SK-N-SH treated with all-trans-retinoic acid at 6 μM for 48 hours (cell line): ENCODE measurements around the gene KDM2B.

Experiments
- ARNTL ChIP-seq: fragments of 450-650 bp; formaldehyde crosslinking; IDR thresholded peaks from 2 replicates; pipeline ENCODE4 v1.5.0; 2020; ENCODE audit warnings: low read depth, mild to moderate bottlenecking, moderate library complexity, borderline replicate concordance
- BACH2 ChIP-seq: fragments of 250-450 bp; sonication (Bioruptor Pico); IDR thresholded peaks from 2 replicates; pipeline ENCODE4 v1.9.0; 2021; ENCODE audit warnings: mild to moderate bottlenecking, borderline replicate concordance
- CSRNP3 ChIP-seq: fragments of 250-450 bp; sonication (Bioruptor Pico); IDR thresholded peaks from 2 replicates; pipeline ENCODE4 v1.5.1; 2021; ENCODE audit warnings: mild to moderate bottlenecking, moderate library complexity
- PATZ1 ChIP-seq: fragments of 250-450 bp; sonication (Bioruptor Pico); IDR thresholded peaks from 2 replicates; pipeline ENCODE4 v1.8.0; 2020; ENCODE audit warnings: mild to moderate bottlenecking, moderate library complexity, borderline replicate concordance
- PPARA ChIP-seq: fragments of 250-450 bp; sonication (Bioruptor Pico); IDR thresholded peaks from 2 replicates; pipeline ENCODE4 v1.5.0; 2020; ENCODE audit warnings: mild to moderate bottlenecking, borderline replicate concordance
- RARB ChIP-seq: fragments of 250-450 bp; sonication (Bioruptor Pico); IDR thresholded peaks from 2 replicates; pipeline ENCODE4 v1.8.0; 2021; ENCODE audit warnings: mild to moderate bottlenecking, moderate library complexity
- TSHZ2 ChIP-seq: fragments of 250-450 bp; sonication (Bioruptor Pico); IDR thresholded peaks from 2 replicates; pipeline ENCODE4 v1.5.0; 2020; ENCODE audit warnings: mild to moderate bottlenecking, moderate library complexity
- ZC3H10 ChIP-seq: fragments of 250-450 bp; sonication (Bioruptor Pico); IDR thresholded peaks from 2 replicates; pipeline ENCODE4 v1.5.1; 2021; ENCODE audit warnings: mild to moderate bottlenecking, moderate library complexity
- ZFP3 ChIP-seq: fragments of 250-450 bp; sonication (Bioruptor Pico); IDR thresholded peaks from 2 replicates; pipeline ENCODE4 v1.5.0; 2020; ENCODE audit warnings: mild to moderate bottlenecking, moderate library complexity
- ZFP30 ChIP-seq: fragments of 450-650 bp; formaldehyde crosslinking; IDR thresholded peaks from 2 replicates; pipeline ENCODE4 v1.5.0; 2022; ENCODE audit warnings: mild to moderate bottlenecking, moderate library complexity

- no peak for TF ChIP-seq PATZ1
- TF ChIP-seq ZFP30 (CRISPR knock-in tag), result no peak
- no peak for TF ChIP-seq ZFP3 (CRISPR knock-in tag)
- TF ChIP-seq RARB, result no peak
- no peak for TF ChIP-seq ZC3H10 (CRISPR knock-in tag)
- no peak for TF ChIP-seq CSRNP3
- no peak for TF ChIP-seq TSHZ2 (CRISPR knock-in tag)
- TF ChIP-seq BACH2 (CRISPR knock-in tag), result no peak
- no peak for TF ChIP-seq PPARA
- TF ChIP-seq ARNTL, result no peak
Measured at GRCh38 chr12:121618659-121619233, 37.9 kb upstream of the KDM2B start.
